HG03159 (cell line): ENCODE results near the gene RAD51D.
"Not testable (repeated sequence)": the region's sequence is repeated elsewhere in the genome, so short reads cannot be mapped to it uniquely, and the experiment has no call there.

Experiments
- ATAC-seq: cut with Tn5 transposase; IDR thresholded peaks from one replicate; pipeline ENCODE4 v1.9.1; 2021; ENCODE audit warnings: mild to moderate bottlenecking, moderate library complexity; ENCODE audit not compliant: unreplicated experiment

The RAD51D gene

DNA sequence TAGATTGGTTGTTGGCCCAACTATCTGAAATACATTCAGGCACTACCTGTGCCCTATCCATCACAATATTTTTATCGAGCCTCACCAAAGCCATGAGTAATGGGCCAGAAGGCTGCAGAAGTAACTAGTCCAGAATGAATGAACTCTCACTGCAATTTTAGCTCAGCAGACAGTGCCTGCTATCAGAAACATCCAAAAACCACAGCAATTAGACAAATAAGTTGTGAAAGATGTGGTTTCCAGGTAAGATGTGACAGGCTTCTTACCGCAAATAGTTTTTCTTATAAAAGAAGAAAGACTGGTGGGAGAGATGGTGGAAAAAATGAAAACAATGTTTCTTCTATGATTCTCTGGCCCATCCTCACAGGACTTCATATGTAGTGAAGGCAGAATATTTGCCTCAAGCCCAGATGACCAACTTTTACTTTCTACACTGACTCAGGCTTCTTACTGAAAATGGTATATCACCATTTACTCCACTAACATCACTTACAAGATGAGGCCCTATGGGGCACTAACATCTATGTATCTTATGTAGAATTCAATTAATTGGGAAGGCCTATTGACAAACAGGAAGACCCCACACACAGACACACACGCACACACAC lies 46.4 kb downstream of the RAD51D start:
- ATAC-seq, result no peak

DNA sequence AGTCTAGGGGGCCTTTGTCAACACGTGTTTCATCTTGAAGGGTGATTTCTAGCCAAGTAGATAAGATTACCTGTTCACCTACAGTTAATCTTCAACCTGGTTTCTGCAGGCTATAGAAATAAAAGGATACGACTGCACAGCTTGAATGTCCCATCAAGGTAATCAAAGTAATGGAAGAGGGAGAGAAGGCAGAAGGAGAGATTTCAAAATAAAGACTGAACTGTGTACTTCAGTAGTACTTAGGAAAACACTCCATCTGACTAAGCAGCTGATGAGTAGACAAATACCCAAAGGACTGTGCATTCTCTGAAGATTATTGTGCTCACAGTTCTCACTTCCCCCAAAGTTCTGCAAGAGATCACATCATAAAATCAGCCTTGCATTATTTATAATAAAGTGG lies 50.3 kb downstream of the RAD51D start:
- no peak for ATAC-seq

DNA sequence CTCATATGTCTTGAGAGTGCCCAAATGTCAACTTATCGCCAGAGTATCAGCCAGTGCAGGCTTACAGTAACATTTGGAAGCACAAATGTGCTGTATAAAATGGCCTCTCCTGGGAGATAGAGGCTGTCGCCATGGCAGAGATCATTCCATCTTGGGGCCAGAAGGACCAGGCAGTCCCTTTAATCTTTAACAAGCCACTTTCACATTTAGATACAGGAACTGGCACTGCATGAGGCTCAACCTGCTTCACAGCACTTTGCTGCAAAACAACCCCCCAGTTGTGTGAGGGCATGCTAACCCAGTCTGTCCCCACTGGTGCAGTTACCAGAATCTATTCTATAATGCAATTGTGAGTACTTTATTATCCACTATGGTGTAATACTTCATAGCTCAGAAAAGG lies 51.4 kb downstream of the RAD51D start:
- ATAC-seq, result no peak

DNA sequence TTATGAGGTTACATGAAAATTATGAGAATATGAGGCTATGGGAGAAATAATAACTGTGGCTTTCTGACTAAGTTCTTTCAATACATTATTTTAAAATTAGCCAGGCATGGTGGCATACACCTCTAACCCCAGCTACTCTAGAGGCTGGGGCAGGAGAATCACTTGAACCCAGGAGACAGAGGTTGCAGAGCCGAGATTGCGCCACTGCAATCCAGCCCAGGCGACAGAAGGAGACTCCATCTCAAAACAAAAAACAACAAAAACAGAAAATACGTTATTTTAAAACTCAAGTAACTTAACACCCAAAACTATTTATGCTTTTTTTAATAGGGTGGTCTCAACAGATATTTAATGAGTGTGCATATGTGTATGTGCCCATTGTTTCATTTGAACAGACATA lies 53.8 kb downstream of the RAD51D start:
- ATAC-seq, result no peak

DNA sequence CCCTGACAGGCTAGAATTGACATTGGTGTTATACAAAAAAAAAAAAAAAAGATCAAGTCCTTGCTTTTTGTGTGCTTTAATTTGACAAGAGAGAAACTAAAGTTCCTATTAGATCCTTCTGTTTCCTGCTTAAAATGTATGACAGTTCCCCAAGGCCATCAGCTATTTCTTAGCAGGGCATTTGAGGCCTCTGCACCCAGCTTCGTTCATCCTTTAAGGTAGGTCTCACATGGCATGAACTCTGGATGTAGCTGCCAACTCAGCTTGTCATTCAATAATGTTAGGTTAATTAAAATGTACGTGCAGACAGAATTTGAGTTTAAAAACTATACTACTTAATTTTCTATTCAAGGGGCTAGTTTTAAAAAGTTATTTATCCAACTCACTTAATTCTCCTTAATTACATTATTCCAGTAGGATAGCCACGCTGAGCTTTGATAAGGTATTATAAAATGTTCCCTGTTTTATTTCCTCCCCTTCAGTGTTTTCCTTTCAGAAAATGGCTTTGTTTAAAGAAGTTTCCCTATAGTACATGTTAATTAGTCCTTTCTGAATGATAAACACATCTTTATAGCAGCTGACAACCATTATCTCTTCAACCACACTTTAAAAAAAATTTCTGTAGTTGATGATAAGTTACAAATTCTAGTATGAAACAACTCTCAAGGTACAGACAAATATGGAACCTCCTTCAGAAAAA lies 55.0 kb downstream of the RAD51D start:
- no peak for ATAC-seq

DNA sequence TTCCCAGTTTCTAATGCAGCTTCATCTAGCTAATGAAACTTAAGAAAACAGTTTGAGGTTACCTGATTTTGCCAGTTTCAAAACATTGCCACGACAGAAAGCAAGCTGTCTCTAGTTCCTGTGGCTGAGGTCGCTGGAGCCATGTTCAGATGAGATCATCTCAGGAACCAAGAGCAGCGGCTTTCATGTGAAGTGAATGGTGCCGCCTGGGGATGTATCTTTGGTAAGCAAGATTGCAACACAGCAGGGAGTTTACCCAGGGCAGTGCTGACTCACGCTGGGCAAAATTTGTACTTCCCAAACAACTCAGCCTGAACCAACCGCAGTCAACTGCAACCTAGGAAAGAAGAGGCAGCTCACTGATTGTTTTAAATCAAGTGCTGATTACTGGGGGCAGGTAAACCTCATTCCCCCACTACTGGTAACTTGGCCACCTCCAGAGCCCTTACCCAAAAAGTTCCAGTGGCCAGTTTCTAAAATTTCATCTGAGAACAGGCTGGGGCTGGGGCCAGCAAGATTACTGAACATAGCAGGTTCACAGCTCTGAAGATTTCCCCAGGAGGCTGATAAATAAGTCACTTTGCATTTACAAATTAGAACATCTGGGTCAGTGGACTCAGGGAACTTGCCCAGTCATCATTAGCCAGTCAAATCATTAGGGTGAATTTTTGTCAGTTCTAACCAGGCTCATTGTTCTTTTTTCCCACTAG lies 56.0 kb downstream of the RAD51D start, which contains the start of gene RFFL:
RFFL (minus strand) TSS at position 194 of the 710 bp plus-strand sequence. CDS start 37,154 bp downstream, outside the sequence.
- ATAC-seq, result peak; percentile 90

DNA sequence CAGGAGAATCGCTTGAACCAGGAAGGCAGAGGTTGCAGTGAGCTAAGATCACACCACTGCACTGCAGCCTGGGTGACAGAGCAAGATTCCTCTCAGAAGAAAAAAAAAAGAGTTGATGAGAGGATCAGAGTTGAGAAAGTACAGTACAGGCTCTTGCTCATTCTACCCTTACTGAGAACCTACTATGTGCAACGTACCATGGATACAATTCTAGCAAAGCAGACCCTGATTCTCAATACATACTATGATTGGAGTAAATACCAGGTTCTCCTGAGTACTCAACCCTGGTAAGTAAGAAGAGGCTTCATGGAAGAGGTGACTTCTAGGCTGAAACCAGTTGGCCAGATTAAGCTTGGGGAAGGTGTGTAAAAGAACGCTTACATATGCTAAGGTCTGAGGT lies 57.4 kb downstream of the RAD51D start:
- no peak for ATAC-seq

DNA sequence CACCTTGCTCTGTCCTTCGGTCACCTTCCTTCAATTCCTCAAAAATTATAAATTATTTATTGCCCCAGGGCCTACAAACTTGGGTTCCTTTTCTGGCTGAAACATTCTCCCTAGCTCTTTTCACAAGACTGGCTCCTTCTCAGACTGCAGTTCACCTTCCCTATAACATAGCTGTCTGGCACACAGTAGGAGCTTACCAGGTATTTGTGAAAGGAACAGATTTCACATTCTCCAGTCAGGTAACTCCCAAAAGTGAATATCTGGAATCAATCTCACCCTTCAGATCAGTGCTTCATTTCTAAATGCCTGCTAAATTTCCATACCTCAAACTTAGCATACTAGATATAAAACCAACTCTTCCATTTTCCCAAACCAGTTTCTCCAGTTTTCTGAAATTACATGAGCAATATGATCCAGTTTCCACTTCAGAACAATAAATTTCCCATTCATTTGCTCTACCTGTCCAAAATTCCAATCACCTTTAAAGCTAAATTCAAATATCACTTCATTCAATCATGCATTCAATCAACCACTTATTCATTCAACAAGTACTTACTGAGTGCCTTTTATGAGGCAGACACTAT lies 62.2 kb downstream of the RAD51D start:
- no peak for ATAC-seq

DNA sequence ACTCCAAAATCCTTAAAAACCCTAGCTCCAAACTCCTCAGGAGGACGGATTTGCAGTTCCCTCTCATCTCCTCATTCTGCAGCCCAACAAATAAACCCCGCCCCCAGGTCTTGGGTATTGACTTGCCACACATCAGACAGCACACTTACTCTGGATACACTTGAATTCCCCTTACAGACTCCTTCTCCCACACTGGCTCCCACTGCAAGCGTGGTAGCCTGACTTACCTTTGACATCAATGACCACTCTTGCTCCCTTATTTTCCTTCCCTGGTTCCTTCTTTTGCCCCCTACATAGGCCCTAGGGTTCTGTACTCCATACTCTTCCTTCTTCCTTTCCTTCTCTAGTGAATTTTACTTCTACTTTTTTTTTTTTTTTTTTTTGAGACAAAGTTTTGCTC lies 63.6 kb downstream of the RAD51D start:
- no peak for ATAC-seq

DNA sequence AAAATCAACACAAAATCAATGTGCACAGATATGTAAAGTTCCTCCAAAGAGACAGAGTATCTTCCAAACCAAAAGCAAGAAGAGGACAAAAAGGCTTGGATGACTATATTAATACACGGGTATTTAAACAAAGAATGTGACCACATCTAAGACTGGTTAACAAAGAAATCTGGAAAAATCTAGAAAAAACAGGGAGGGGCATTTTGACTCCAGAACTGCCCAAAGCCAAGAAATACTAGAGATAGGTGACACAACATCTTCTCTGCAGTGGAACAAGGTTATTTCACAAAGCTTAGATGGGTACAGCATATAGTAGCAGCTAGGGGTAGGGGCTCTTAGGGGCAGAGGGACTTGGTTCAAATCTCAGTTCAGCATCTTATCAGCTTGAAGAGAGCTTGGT lies 66.5 kb downstream of the RAD51D start:
- no peak for ATAC-seq

DNA sequence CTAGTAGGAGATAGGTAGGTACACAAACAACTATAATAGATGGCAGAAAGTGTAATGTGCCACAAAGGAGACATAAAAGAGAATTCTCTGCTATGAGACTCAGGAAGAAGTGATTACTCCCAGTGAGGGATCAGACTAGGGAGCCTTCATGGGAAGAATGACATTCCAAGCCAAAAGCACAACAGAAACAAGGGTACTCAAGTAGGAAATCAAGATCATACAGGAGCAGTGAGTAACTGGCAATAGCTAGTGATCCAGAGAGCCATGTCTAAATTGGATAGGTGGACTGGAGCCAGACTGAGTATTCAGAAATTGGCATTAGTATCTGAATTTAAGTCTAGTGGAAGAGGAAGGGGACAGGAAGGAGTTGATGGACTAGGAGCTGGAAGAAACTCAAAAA lies 66.9 kb downstream of the RAD51D start:
- ATAC-seq, result no peak

DNA sequence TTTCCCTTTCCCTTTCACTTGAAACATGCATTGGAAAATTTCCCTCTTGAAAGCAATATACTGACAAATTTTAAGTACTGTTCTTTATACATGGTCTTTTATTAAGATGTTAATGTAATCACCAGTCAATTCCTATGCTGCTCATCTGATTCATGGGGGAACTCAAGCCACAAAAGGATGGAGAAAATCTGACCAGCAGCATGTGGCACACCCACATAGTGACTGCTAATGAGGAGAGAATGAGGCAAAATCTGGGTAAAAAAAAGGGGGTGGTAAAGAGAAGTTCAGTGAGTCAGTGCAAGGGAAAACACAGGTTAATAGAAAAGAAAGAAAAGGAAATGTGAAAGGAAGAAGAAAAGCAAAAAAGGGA lies 67.4 kb downstream of the RAD51D start:
- no peak for ATAC-seq

DNA sequence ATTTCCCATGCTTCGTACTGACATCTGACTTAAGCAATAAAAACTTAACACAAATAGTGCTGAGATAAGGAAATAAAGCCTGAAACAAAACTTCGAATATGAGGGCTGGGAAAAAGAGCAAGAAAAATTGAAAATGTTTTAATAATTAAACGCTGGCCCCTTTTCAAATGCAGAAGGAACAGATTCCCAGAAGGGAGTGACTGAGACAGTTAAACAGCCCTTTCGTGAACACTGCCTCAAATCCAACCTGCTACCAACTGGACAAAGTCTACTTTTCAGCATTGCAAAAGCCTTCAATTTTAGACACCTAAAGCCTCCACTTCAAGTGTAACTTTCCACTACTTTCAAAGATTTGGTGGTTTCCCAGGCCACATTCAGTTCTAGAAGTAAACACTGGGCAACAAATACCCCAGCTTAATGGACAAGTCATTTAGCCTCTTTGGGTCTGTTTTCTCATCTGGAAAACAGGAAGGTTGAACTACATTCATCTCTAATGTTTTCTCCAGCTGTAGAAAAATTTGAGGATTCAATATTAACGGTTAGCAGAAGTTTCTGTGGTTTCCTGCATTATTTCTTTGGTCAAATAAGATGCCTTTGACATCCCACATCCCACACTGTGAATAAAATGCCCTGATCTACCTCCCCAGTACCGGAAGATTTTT lies 68.0 kb downstream of the RAD51D start:
- ATAC-seq, result no peak

DNA sequence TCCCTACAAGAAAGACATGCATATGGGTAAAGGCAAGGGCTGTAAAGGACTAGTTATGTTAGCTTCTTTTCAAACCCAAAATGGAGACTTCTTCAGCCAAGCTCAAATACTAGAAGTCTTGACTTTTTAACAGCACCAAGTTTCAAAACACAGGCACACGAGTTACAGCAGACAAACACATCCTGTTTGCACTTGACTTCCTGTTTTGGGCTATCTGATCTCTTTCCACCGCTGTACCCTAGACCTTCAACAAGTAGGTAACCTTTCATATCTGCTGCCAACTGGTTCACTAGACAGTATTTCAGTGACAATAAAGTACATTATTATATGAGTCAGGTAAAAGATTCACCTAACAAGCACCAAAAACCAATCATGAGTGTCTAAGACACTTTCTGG lies 68.5 kb downstream of the RAD51D start:
- peak; percentile 72 for ATAC-seq

DNA sequence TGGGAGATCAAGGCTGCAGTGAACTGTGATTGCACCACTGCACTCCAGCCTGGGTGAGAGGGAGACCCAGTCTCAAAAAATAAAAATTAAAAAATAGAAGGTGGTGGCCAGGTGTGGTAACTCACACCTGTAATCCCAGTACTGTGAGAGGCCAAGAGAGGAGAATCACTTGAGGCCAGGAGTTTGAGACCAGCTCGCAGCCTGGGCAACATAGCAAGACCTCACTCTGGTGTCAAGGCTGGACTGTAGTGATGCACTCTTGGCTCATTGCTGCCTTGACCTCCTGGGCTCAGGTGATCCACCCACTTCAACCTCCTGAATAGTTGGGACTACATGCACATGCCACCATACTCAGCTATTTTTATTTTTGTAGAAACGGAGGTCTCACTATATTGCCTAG lies 69.5 kb downstream of the RAD51D start:
- ATAC-seq, result no peak

DNA sequence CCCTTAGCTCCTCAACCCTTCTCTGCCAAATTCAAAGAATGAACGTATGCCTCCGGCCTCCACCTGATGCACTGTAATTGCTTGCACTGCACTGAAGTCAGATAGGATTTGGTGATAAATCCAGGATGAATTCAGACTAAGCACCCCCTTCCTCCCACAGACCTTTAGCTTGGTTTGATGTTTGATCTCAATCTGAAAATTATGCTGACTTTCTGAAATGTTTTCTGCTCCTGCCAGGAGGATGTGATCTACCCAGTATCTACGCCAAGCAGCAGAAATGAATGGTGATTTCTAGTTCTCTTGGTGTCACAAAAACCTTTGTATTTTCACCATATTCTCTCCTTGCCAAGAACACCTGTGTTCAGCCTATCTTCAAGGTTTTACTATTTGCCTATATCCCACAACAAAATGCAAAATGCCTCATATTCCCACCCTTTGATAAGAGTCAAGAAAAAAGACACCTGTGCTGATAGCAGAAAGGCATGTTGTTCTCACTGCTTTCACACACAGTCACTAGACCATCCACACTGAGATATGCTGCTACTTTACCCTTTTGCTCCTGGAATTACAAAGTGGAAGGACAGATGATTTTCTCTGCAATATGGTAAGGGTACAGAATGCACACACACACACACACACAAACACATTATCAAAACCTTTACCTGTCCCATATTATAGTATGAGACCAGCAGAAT lies 70.8 kb downstream of the RAD51D start:
- ATAC-seq, result no peak

DNA sequence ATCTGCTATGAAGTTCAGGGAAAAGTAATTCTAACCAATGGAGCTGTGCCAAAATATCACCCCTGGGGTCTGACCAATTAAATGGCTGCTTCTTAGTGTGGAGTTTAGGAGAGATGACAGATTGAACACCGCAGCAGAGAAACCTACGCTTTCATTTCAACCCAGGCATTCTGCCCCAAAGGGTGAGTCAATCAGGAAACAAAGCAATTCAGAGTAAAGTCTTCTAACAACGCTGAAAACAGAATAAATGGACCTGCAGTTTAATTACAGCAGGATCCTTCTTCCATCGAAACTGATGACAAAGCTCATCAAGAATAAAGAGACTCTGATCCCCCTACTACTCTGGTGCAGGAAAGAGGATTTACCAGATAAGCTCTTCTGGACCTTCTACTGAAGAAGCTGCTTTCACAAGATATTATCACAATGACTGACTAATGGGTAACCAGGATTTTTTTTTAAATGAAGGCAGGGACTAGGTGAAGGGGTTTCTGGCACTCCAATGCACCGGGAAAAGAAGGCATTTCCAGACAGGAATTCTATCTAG lies 72.8 kb downstream of the RAD51D start:
- ATAC-seq, result no peak

DNA sequence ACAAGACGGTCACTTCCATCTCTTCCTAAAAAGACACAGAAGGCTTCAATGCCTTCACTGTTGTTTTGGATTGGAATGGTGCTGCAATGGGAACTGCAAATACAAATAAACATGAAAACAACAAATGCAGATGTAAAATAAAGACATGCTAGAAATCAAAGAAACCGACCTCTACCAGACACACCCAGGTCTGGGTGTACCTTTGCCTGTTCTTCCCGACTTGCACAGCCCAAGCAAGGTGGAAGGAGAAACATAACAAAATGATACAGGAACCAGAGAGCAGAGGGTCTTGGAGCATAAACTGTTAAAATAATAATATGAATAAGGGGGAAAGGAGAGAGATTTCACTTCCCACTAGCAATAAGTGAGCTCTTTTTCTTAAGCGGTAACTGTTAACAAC lies 73.4 kb downstream of the RAD51D start:
- no peak for ATAC-seq

DNA sequence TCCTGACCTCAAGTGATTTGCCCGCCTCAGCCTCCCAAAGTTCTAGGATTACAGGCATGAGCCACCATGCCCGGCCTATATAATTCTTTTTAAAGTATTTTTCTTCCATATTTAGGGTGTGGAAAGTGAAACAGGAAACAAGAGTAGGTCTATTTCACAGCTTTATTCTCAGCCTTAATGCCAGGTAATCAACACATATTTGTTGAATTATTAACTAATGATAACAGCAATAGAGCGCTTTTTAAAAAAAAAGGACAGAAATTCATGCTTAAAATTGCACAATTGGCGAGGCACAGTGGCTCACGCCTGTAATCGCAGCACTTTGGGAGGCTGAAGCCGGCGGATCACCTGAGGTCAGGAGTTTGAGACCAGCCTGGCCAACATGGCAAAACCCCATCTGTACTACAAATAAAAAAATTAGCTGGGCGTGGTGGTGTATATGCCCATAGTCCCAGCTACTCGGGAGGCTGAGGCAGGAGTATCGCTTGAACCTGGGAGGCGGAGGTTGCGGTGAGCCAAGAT lies 74.1 kb downstream of the RAD51D start:
- not testable (repeated sequence) for ATAC-seq

DNA sequence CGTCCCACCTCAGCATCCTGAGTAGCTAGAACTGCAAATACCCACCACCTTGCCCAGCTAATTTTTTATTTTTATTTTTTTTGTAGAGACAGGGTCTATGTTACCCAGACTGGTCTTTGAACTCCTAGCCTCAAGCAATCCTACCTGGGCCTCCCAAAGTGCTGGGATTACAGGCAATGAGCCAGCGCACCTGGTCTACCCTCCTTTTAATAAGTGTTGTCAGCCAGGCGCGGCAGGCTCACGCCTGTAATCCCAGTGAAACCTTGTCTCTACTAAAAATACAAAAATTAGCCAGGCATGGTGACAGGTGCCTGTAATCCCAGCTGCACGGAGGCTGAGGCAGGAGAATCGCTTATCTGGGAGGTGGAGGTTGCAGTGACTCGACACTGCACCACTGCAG lies 75.5 kb downstream of the RAD51D start:
- no peak for ATAC-seq
